ENCODE results near the gene RNF141. TPM values are rescaled to one million over a fixed set of nuclear protein-coding genes. Genes with fewer than 3 reads are reported as not detected.

The RNF141 gene
- total RNA-seq, 6 donors from 2014 or later, result 13.2 to 74.6 (median 43.1) TPM

GRCh38 chr11:10495464-10495786 lies 45.6 kb downstream of the RNF141 start:
- H3K9me3 ChIP-seq, result no peaks in the 10 kb centered on the region
- no peak overlapping the region for H3K27ac ChIP-seq
- H3K27me3 ChIP-seq, result no peaks in the 10 kb centered on the region
- ATAC-seq (ENCODE audit: low FRiP score in 2 of 2) (no peak), DNase-seq (no peak)
- no peak overlapping the region for H3K4me3 ChIP-seq
- H3K4me1 ChIP-seq, result peaks cover 0 to 6% (median 3%) of the 10 kb centered on the region in 4 donors
- H3K36me3 ChIP-seq, result peaks cover 7 to 63% (median 46%) of the 10 kb centered on the region in 4 donors
- TF ChIP-seq POLR2A (IDR thresholded peaks at IDR 0.05), result no peak
- TF ChIP-seq POLR2AphosphoS5 (IDR thresholded peaks at IDR 0.05), result no peak
- no peak for TF ChIP-seq CTCF (IDR thresholded peaks at IDR 0.05)
- TF ChIP-seq EP300 (IDR thresholded peaks at IDR 0.05), result no peak
- WGBS, 2 donors, result 84 to 97% methylated on average over 4 to 8 of the region's 8 CpGs

GRCh38 chr11:10494636-10495463 lies 46.1 kb downstream of the RNF141 start:
- ATAC-seq (ENCODE audit: low FRiP score in 2 of 2) (no peak), DNase-seq (no peak)
- H3K9me3 ChIP-seq, result no peaks in the 10 kb centered on the region
- H3K4me1 ChIP-seq, result peaks cover 0 to 11% (median 4%) of the 10 kb centered on the region in 4 donors
- no peaks in the 10 kb centered on the region for H3K27me3 ChIP-seq
- no peak overlapping the region for H3K4me3 ChIP-seq
- TF ChIP-seq CTCF (IDR thresholded peaks at IDR 0.05) (no peak), POLR2A (IDR thresholded peaks at IDR 0.05) (no peak), EP300 (IDR thresholded peaks at IDR 0.05) (no peak), POLR2AphosphoS5 (IDR thresholded peaks at IDR 0.05) (no peak)
- WGBS, 2 donors, result 92 to 95% methylated on average over 7 to 14 of the region's 14 CpGs
- H3K36me3 ChIP-seq, result peaks cover 3 to 60% (median 41%) of the 10 kb centered on the region in 4 donors
- no peak overlapping the region for H3K27ac ChIP-seq

GRCh38 chr11:10493041-10493663 lies 47.8 kb downstream of the RNF141 start:
- WGBS, 2 donors, result 88 to 99% methylated on average over 9 to 18 of the region's 18 CpGs
- H3K36me3 ChIP-seq, result peaks cover 3 to 49% (median 32%) of the 10 kb centered on the region in 4 donors

GRCh38 chr11:10492084-10492483 lies 48.9 kb downstream of the RNF141 start:
- WGBS, 2 donors, result 94 to 98% methylated on average over 2 of the region's 2 CpGs
- no peak overlapping the region for H3K4me3 ChIP-seq
- peaks cover 0 to 26% (median 4%) of the 10 kb centered on the region in 4 donors for H3K4me1 ChIP-seq
- TF ChIP-seq POLR2A (IDR thresholded peaks at IDR 0.05) (no peak), POLR2AphosphoS5 (IDR thresholded peaks at IDR 0.05) (no peak), CTCF (IDR thresholded peaks at IDR 0.05) (no peak), EP300 (IDR thresholded peaks at IDR 0.05) (no peak)
- no peak for DNase-seq
- H3K27me3 ChIP-seq, result no peaks in the 10 kb centered on the region
- no peak for ATAC-seq (ENCODE audit: low FRiP score in 2 of 2)
- no peak overlapping the region for H3K27ac ChIP-seq
- no peaks in the 10 kb centered on the region for H3K9me3 ChIP-seq
- peaks cover 4 to 47% (median 28%) of the 10 kb centered on the region in 4 donors for H3K36me3 ChIP-seq

More at GRCh38 chr11:10493041-10493663, 47.8 kb downstream of the RNF141 start:
- ATAC-seq (ENCODE audit: low FRiP score in 2 of 2) (no peak), DNase-seq (peak in 1 of 2 donors; percentile 43)
- H3K4me1 ChIP-seq, result peaks cover 0 to 24% (median 4%) of the 10 kb centered on the region in 4 donors
- H3K9me3 ChIP-seq, result no peaks in the 10 kb centered on the region
- H3K27me3 ChIP-seq, result no peaks in the 10 kb centered on the region
- TF ChIP-seq CTCF (IDR thresholded peaks at IDR 0.05) (no peak), POLR2AphosphoS5 (IDR thresholded peaks at IDR 0.05) (peak in 1 of 2 donors; percentile 4)
- no peak overlapping the region for H3K27ac ChIP-seq
- H3K4me3 ChIP-seq, result no peak overlapping the region

All from upper lobe of left lung (tissue), 6 donors.